A549 (cell line): ENCODE data around the gene OPCML. TPM values are rescaled to one million over a fixed set of nuclear protein-coding genes. Genes with fewer than 3 reads are reported as not detected.

Experiments used
- ATAC-seq, 2 experiments: fragments of 200-7000 bp in 1 of 2; fragments of >200 bp in 1 of 2; cut with Nextera tagmentation in 1 of 2; cut with Tn5 transposase in 1 of 2; 3 replicates each; pipeline versions ENCODE4 v1.8.0 to v1.9.1; 2018 to 2020; ENCODE audit warnings: mild to moderate bottlenecking in 1 of 2, moderate library complexity in 1 of 2
- CTCF ChIA-PET: fragments of 300-600 bp; sonication (Branson Sonifier 250); formaldehyde crosslinking; extraction: SDS; loops from one replicate; lab custom pipeline; 2021; ENCODE audit warnings: antibody characterized with exemption, inconsistent platforms; lab: Yijun Ruan, JAX
- POLR2A ChIA-PET: fragments of 350-600 bp; formaldehyde crosslinking; extraction: SDS; loops from one replicate; lab custom pipeline; 2021; ENCODE audit warnings: antibody characterized with exemption, inconsistent platforms; lab: Yijun Ruan, JAX
- DNase-seq, 2 experiments: peaks; one replicate each; pipeline versions ENCODE4 v3.0.0 to v3.0.0-alpha.2; 2011 to 2016; ENCODE audit warnings: low read depth in 1 of 2, low spot score in 1 of 2
- FAIRE-seq: peaks from 2 replicates; lab custom pipeline; 2011; peaks lifted over from hg19 to GRCh38; lab: Jason Lieb, UNC
- H3K27ac ChIP-seq, 2 experiments: fragments of >200 bp; sonication (Bioruptor Twin); formaldehyde crosslinking; 3 replicates each; pipeline ENCODE4 v1.5.1; 2016 to 2017
- H3K4me1 ChIP-seq: fragments of >200 bp; sonication (Bioruptor Twin); formaldehyde crosslinking; 3 replicates; pipeline ENCODE4 v1.6.1; 2016
- H3K4me2 ChIP-seq: fragments of >200 bp; sonication (Bioruptor Twin); formaldehyde crosslinking; 3 replicates; pipeline ENCODE4 v1.6.1; 2016
- H3K4me3 ChIP-seq: fragments of >200 bp; sonication (Bioruptor Twin); formaldehyde crosslinking; 3 replicates; pipeline ENCODE4 v1.5.1; 2016
- H3K9me3 ChIP-seq: fragments of >200 bp; sonication (Bioruptor Twin); formaldehyde crosslinking; 3 replicates; pipeline ENCODE4 v1.6.1; 2016
- ATOH8 ChIP-seq: fragments of 250-450 bp; sonication (Bioruptor Pico); IDR thresholded peaks from 2 replicates; pipeline ENCODE4 v1.5.0; 2020; ENCODE audit warnings: low read depth, mild to moderate bottlenecking, moderate library complexity
- BCL3 ChIP-seq: fragments of >200 bp; sonication (Bioruptor Twin); formaldehyde crosslinking; IDR thresholded peaks from 3 replicates; pipeline ENCODE4 v1.6.1; 2016
- BHLHE40 ChIP-seq: IDR thresholded peaks from 2 replicates; pipeline ENCODE4 v1.6.1; 2012; ENCODE audit warnings: low read depth, low read length, inconsistent platforms
- CBX2 ChIP-seq: fragments of 200-600 bp; sonication (generic); IDR thresholded peaks from 2 replicates; pipeline ENCODE4 v1.6.1; 2016; ENCODE audit warnings: low read depth, mild to moderate bottlenecking, borderline replicate concordance
- E2F6 ChIP-seq: IDR thresholded peaks from 2 replicates; pipeline ENCODE4 v1.6.1; 2012; ENCODE audit warnings: low read depth, borderline replicate concordance
- EP300 ChIP-seq, 2 experiments: fragments of >200 bp; sonication (Bioruptor Twin); formaldehyde crosslinking; IDR thresholded peaks; 2 replicates in 1 of 2; 3 replicates in 1 of 2; pipeline ENCODE4 v1.6.1; 2016 to 2017
- HEYL ChIP-seq: fragments of 250-450 bp; sonication (Bioruptor Pico); IDR thresholded peaks from 2 replicates; pipeline ENCODE4 v1.8.0; 2021; ENCODE audit warnings: mild to moderate bottlenecking, moderate library complexity
- HMGXB4 ChIP-seq: fragments of 250-450 bp; sonication (Bioruptor Pico); IDR thresholded peaks from 2 replicates; pipeline ENCODE4 v1.5.0; 2021; ENCODE audit warnings: mild to moderate bottlenecking, moderate library complexity, borderline replicate concordance
- KDM1A ChIP-seq: fragments of 200-600 bp; sonication (generic); IDR thresholded peaks from 2 replicates; pipeline ENCODE4 v1.6.1; 2016; ENCODE audit warnings: low read depth, mild to moderate bottlenecking
- MAFK ChIP-seq: fragments of 450-650 bp; IDR thresholded peaks from 2 replicates; pipeline ENCODE4 v1.6.1; 2014; ENCODE audit not compliant: partially characterized antibody
- MYC ChIP-seq: IDR thresholded peaks from 2 replicates; pipeline ENCODE4 v1.6.1; 2012; ENCODE audit warnings: mild to moderate bottlenecking, inconsistent platforms, low read length, improper control_type of control experiment, borderline replicate concordance
- NR3C1 ChIP-seq: fragments of >200 bp; sonication (Bioruptor Twin); formaldehyde crosslinking; IDR thresholded peaks from 3 replicates; pipeline ENCODE4 v1.6.1; 2017
- RARB ChIP-seq: fragments of 250-450 bp; sonication (Bioruptor Pico); IDR thresholded peaks from 2 replicates; pipeline ENCODE4 v1.8.0; 2021; ENCODE audit warnings: mild to moderate bottlenecking, moderate library complexity
- RFX5 ChIP-seq: fragments of 450-650 bp; IDR thresholded peaks from 2 replicates; pipeline ENCODE4 v1.7.1; 2014; ENCODE audit warnings: antibody characterized with exemption, mild to moderate bottlenecking, moderate library complexity
- SMC3 ChIP-seq: fragments of >200 bp; sonication (Bioruptor Twin); formaldehyde crosslinking; IDR thresholded peaks from 3 replicates; pipeline ENCODE4 v1.6.1; 2018; ENCODE audit warnings: inconsistent platforms
- SREBF2 ChIP-seq: fragments of 450-650 bp; IDR thresholded peaks from 2 replicates; pipeline ENCODE4 v1.6.1; 2014; ENCODE audit warnings: mild to moderate bottlenecking, moderate library complexity
- ZNF302 ChIP-seq: fragments of 250-450 bp; sonication (Bioruptor Pico); IDR thresholded peaks from 2 replicates; pipeline ENCODE4 v1.9.0; 2021; ENCODE audit warnings: inconsistent platforms, mild to moderate bottlenecking, moderate library complexity
- ZSCAN20 ChIP-seq: fragments of 250-450 bp; sonication (Bioruptor Pico); IDR thresholded peaks from 2 replicates; pipeline ENCODE4 v1.8.0; 2022; ENCODE audit warnings: mild to moderate bottlenecking, moderate library complexity
- WGBS: methylation state at CpG from one replicate; pipeline ENCODE4 v1.1.6; 2017; ENCODE audit errors: missing lambda C conversion rate; 5-methylcytosine and 5-hydroxymethylcytosine counted together
- polyA plus RNA-seq, 4 experiments: library from polyadenylated mRNA; depleted of rRNA in 3 of 4; stranded (reverse); fragments of >200 nt; fragmentation: RNase III in 1 of 4; extraction: RNeasy Plus Mini Kit Qiagen cat#74134 plus additional on column Dnase treatment in 1 of 4; gene quantifications; 2 replicates in 3 of 4; 3 replicates in 1 of 4; pipeline ENCODE4 v1.2.3, GENCODE V29; 2011 to 2017
- TF ChIP-seq, protein P1 (sequence below): IDR thresholded peaks from 2 replicates; pipeline ENCODE4 v1.6.1; 2012

The OPCML gene
- polyA plus RNA-seq, 2 of the 4 experiments (the other 2 are of a cell fraction), result not detected

- H3K4me1 ChIP-seq, result no peaks in the 10 kb centered on the region
- FAIRE-seq (no peak), ATAC-seq (no peak), DNase-seq (no peak)
- no peak overlapping the region for H3K4me3 ChIP-seq
- H3K9me3 ChIP-seq, result no peaks in the 10 kb centered on the region
- CTCF ChIA-PET, result no interaction called here
- H3K4me2 ChIP-seq, result no peak overlapping the region
- POLR2A ChIA-PET, result no interaction called here
- no peak overlapping the region for H3K27ac ChIP-seq
- 25% methylated on average over 8 of the region's 10 CpGs for WGBS
- TF ChIP-seq ZNF302 (CRISPR knock-in tag), result no peak
- TF ChIP-seq, all 56 proteins: peak for 0
These were observed 660.1 kb downstream of the OPCML start for GRCh38 chr11:132872211-132872610.

DNA sequence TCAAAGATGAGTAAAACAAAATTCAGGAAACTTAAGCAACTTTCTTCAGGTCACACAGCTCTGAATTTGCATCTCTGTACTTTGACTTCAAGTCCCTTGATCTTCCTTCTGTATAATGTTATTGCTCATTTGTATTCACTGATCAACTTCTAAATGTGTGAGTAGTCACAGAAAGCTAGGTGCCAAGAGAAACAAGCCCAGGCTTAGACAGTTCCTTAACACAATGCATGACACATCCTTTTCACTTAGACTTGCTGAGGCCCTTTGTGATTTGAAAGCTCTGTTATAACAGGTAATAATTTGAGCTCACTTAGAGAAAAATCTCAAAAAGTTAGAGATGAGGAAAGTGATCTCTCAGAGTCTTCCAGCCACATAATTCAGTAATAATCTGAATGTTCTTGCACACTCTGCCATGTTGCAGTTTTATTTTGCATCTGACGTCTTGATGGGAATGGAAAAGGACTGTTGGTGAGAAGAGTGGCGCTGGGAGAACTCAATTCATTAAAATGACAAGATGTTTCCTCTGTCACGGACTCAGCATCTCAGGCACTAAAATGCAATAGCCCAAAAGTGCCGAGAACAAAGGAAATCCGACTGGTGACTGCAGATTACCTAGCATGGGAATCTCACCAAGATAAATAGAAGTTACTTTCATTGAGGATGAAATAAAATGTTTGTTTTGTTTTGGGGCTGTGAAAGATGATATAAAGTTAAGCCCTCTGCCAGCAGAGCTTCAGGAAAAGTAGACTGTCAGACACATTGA is 665.3 kb downstream of the OPCML start:
- ATAC-seq, result no peak
- H3K4me1 ChIP-seq, result no peaks in the 10 kb centered on the region
- TF ChIP-seq ZSCAN20 (CRISPR knock-in tag), result no peak
- no peak for TF ChIP-seq RFX5
- TF ChIP-seq EP300 (IDR thresholded peaks at IDR 0.05), result no peak
- no peak for TF ChIP-seq KDM1A
- no peak for TF ChIP-seq BHLHE40
- TF ChIP-seq CBX2, result no peak
- TF ChIP-seq HMGXB4 (CRISPR knock-in tag), result no peak
- TF ChIP-seq MYC, result no peak
- TF ChIP-seq, protein P1, sequence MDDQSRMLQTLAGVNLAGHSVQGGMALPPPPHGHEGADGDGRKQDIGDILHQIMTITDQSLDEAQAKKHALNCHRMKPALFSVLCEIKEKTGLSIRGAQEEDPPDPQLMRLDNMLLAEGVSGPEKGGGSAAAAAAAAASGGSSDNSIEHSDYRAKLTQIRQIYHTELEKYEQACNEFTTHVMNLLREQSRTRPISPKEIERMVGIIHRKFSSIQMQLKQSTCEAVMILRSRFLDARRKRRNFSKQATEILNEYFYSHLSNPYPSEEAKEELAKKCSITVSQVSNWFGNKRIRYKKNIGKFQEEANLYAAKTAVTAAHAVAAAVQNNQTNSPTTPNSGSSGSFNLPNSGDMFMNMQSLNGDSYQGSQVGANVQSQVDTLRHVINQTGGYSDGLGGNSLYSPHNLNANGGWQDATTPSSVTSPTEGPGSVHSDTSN, result no peak
- no peak for TF ChIP-seq NR3C1
- no peak for TF ChIP-seq E2F6
- TF ChIP-seq RARB (CRISPR knock-in tag), result no peak
- no peak for TF ChIP-seq BCL3
- TF ChIP-seq HEYL (CRISPR knock-in tag), result no peak
- TF ChIP-seq SREBF2, result no peak
- no peak for TF ChIP-seq ATOH8 (CRISPR knock-in tag)
- no peak for TF ChIP-seq MAFK
- TF ChIP-seq SMC3, result no peak
- FAIRE-seq, result no peak
- WGBS, result 3% methylated on average over 5 of the region's 5 CpGs
- no peaks in the 10 kb centered on the region for H3K9me3 ChIP-seq
- H3K27ac ChIP-seq, result no peak overlapping the region
- DNase-seq, result no peak
- no peak overlapping the region for H3K4me2 ChIP-seq
- H3K4me3 ChIP-seq, result no peak overlapping the region
- ChIA-PET CTCF (no interaction called here), POLR2A (no interaction called here)
